Measurements from ENCODE around the gene CADPS2. TPM values are rescaled to one million over a fixed set of nuclear protein-coding genes. Genes with fewer than 3 reads are reported as not detected.
"Not testable (repeated sequence)": the region's sequence is repeated elsewhere in the genome, so short reads cannot be mapped to it uniquely, and the experiment has no call there.

The CADPS2 gene
- total RNA-seq, 4 donors from 2014 or later: 27.3 to 154 (median 114) TPM

- Histone ChIP-seq H3K27ac (replicated peaks in 1 of 4) (no peak overlapping the region), H3K9me3 (no peaks in the 10 kb centered on the region), H3K27me3 (no peaks in the 10 kb centered on the region), H3K36me3 (no peaks in the 10 kb centered on the region), H3K4me3 (no peak overlapping the region), H3K4me1 (peaks cover 0 to 6% (median 3%) of the 10 kb centered on the region in 4 donors)
- WGBS: 82% methylated on average over 2 of the region's 2 CpGs
- no peak for DNase-seq (ENCODE audit: extremely low spot score)
- intact Hi-C loops (cut with DNase I): no loop called here
- TF ChIP-seq EP300 (IDR thresholded peaks at IDR 0.05) (no peak), POLR2A (IDR thresholded peaks at IDR 0.05; ENCODE audit: low read depth) (no peak), POLR2AphosphoS5 (IDR thresholded peaks at IDR 0.05) (no peak)
- TF ChIP-seq, protein P1, sequence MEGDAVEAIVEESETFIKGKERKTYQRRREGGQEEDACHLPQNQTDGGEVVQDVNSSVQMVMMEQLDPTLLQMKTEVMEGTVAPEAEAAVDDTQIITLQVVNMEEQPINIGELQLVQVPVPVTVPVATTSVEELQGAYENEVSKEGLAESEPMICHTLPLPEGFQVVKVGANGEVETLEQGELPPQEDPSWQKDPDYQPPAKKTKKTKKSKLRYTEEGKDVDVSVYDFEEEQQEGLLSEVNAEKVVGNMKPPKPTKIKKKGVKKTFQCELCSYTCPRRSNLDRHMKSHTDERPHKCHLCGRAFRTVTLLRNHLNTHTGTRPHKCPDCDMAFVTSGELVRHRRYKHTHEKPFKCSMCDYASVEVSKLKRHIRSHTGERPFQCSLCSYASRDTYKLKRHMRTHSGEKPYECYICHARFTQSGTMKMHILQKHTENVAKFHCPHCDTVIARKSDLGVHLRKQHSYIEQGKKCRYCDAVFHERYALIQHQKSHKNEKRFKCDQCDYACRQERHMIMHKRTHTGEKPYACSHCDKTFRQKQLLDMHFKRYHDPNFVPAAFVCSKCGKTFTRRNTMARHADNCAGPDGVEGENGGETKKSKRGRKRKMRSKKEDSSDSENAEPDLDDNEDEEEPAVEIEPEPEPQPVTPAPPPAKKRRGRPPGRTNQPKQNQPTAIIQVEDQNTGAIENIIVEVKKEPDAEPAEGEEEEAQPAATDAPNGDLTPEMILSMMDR (IDR thresholded peaks at IDR 0.05): no peak
Observed at GRCh38 chr7:122651451-122651850, 234.8 kb downstream of the CADPS2 start.

DNA sequence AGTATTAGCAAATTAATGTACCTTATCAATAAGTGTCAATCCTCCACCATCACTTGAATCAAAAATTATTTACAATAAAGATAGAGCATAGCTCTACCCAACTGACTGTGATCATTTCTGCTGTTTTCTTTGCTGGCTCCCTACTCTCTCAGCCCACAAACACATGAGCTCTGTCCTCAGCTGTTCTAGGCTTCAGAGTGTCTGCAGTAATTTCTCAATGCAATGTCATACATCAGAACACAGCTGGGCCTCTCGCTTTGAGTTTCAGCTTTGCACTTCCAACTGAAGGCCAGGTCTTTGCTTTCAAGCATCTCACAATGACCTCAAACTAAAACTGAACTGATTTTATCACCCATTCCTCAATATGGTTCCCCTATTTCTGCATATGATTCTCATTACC is 243.0 kb downstream of the CADPS2 start:
- no peak for DNase-seq (ENCODE audit: extremely low spot score)
- H3K27ac ChIP-seq (replicated peaks in 1 of 4): no peak overlapping the region
- no peaks in the 10 kb centered on the region for H3K9me3 ChIP-seq
- H3K4me3 ChIP-seq: no peak overlapping the region
- H3K36me3 ChIP-seq: no peaks in the 10 kb centered on the region
- TF ChIP-seq POLR2AphosphoS5 (IDR thresholded peaks at IDR 0.05) (no peak), POLR2A (IDR thresholded peaks at IDR 0.05; ENCODE audit: low read depth) (no peak)
- H3K27me3 ChIP-seq: no peaks in the 10 kb centered on the region
- H3K4me1 ChIP-seq: no peaks in the 10 kb centered on the region
- WGBS: 77% methylated on average over 1 of the region's 1 CpG
- intact Hi-C loops (cut with DNase I): no loop called here

- no peaks in the 10 kb centered on the region for H3K36me3 ChIP-seq
- TF ChIP-seq POLR2A (IDR thresholded peaks at IDR 0.05; ENCODE audit: low read depth): no peak
- no peak for TF ChIP-seq EP300 (IDR thresholded peaks at IDR 0.05)
- no peak for TF ChIP-seq POLR2AphosphoS5 (IDR thresholded peaks at IDR 0.05)
- TF ChIP-seq, protein P1 (IDR thresholded peaks at IDR 0.05): no peak
- no peaks in the 10 kb centered on the region for H3K9me3 ChIP-seq
Observed at GRCh38 chr7:122638459-122638858, 247.8 kb downstream of the CADPS2 start.

DNA sequence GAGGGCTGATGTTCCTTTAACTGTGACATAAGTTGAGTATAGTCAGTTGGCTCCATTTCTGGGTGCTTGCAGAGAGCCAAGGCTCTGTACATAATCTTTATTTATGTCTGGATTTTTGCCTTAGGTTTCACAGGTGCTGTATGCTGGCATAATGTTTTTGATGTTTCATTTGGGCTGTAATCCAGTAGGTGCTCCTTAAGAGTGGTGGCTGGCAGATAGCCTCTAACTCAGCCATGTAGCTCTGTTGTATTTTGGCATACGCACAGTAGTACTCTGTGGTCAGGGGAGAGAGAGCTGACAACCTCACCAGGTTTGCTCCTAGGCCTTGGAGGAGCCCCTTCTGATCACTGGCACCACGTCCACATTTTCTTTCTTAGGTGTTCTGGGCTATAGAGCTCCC is 248.5 kb downstream of the CADPS2 start:
- H3K36me3 ChIP-seq: no peaks in the 10 kb centered on the region

More at GRCh38 chr7:122638459-122638858, 247.8 kb downstream of the CADPS2 start:
- Histone ChIP-seq H3K4me3 (no peak overlapping the region), H3K4me1 (no peaks in the 10 kb centered on the region), H3K27ac (replicated peaks in 1 of 4) (no peak overlapping the region), H3K27me3 (no peaks in the 10 kb centered on the region)
- intact Hi-C loops (cut with DNase I): no loop called here
- no peak for DNase-seq (ENCODE audit: extremely low spot score)
- WGBS: 93% methylated on average over 2 of the region's 2 CpGs

GRCh38 chr7:122635481-122635880 is 250.8 kb downstream of the CADPS2 start:
- H3K4me1 ChIP-seq; intact Hi-C loops (cut with DNase I); H3K4me3 ChIP-seq; H3K27me3 ChIP-seq; H3K9me3 ChIP-seq; H3K27ac ChIP-seq (replicated peaks in 1 of 4); DNase-seq (ENCODE audit: extremely low spot score); H3K36me3 ChIP-seq: not testable (repeated sequence)
- 89% methylated on average over 2 of the region's 2 CpGs for WGBS

More for the DNA sequence above, 248.5 kb downstream of the CADPS2 start:
- Histone ChIP-seq H3K27me3 (no peaks in the 10 kb centered on the region), H3K27ac (replicated peaks in 1 of 4) (no peak overlapping the region), H3K9me3 (no peaks in the 10 kb centered on the region), H3K4me1 (no peaks in the 10 kb centered on the region), H3K4me3 (no peak overlapping the region)
- TF ChIP-seq EP300 (IDR thresholded peaks at IDR 0.05) (no peak), POLR2A (IDR thresholded peaks at IDR 0.05; ENCODE audit: low read depth) (no peak), POLR2AphosphoS5 (IDR thresholded peaks at IDR 0.05) (no peak)
- TF ChIP-seq, protein P1 (IDR thresholded peaks at IDR 0.05): no peak
- 86% methylated on average over 2 of the region's 2 CpGs for WGBS
- no peak for DNase-seq (ENCODE audit: extremely low spot score)
- intact Hi-C loops (cut with DNase I): no loop called here

- 90% methylated on average over 3 of the region's 3 CpGs for WGBS
- no peaks in the 10 kb centered on the region for H3K36me3 ChIP-seq
- H3K4me1 ChIP-seq: no peaks in the 10 kb centered on the region
- no peaks in the 10 kb centered on the region for H3K27me3 ChIP-seq
- intact Hi-C loops (cut with DNase I): no loop called here
- no peak overlapping the region for H3K27ac ChIP-seq (replicated peaks in 1 of 4)
- H3K4me3 ChIP-seq: no peak overlapping the region
- TF ChIP-seq POLR2A (IDR thresholded peaks at IDR 0.05; ENCODE audit: low read depth) (no peak), POLR2AphosphoS5 (IDR thresholded peaks at IDR 0.05) (no peak), EP300 (IDR thresholded peaks at IDR 0.05) (no peak)
- TF ChIP-seq, protein P1 (IDR thresholded peaks at IDR 0.05): no peak
- DNase-seq (ENCODE audit: extremely low spot score): no peak
- no peaks in the 10 kb centered on the region for H3K9me3 ChIP-seq
Observed at GRCh38 chr7:122633472-122633871, 252.8 kb downstream of the CADPS2 start.
